LNCaP clone FGC (cell line): Measurements from ENCODE around the gene STAT5A.

Experiments used
- DNase-seq: peaks from one replicate; pipeline ENCODE4 v3.0.0-alpha.2; 2011; ENCODE audit warnings: low read depth
- H3K4me3 ChIP-seq: 2 replicates; pipeline ENCODE4 v1.5.1; 2011; ENCODE audit warnings: mild to moderate bottlenecking, low read depth, low read length, control low read depth
- TF ChIP-seq, protein P1 (sequence below): IDR thresholded peaks from 2 replicates; pipeline ENCODE4 v1.5.1; 2012; ENCODE audit warnings: mild to moderate bottlenecking; ENCODE audit not compliant: control insufficient read depth, insufficient read depth; ENCODE audit errors: extremely low read depth

Gene STAT5A

DNA sequence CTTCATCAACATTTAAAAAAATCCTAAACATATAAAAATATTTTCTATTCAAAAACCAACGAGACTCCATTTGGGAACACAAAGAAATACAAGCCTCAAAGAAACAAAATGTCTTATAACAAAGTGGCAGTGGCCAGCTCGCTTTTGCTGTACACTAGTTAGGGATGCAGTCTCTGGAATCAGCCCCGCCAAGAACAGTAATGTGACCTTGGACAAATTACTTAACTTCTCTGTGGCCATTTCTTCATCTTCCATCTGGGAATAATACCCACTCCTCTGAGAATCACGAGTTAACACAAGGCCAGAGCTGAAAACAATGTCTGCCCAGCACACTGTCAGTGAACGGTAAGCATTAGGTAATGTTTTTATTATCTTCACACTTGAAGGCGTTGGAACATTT is 17.7 kb upstream of the STAT5A start:
- H3K4me3 ChIP-seq, result no peak overlapping the region
- TF ChIP-seq, protein P1, sequence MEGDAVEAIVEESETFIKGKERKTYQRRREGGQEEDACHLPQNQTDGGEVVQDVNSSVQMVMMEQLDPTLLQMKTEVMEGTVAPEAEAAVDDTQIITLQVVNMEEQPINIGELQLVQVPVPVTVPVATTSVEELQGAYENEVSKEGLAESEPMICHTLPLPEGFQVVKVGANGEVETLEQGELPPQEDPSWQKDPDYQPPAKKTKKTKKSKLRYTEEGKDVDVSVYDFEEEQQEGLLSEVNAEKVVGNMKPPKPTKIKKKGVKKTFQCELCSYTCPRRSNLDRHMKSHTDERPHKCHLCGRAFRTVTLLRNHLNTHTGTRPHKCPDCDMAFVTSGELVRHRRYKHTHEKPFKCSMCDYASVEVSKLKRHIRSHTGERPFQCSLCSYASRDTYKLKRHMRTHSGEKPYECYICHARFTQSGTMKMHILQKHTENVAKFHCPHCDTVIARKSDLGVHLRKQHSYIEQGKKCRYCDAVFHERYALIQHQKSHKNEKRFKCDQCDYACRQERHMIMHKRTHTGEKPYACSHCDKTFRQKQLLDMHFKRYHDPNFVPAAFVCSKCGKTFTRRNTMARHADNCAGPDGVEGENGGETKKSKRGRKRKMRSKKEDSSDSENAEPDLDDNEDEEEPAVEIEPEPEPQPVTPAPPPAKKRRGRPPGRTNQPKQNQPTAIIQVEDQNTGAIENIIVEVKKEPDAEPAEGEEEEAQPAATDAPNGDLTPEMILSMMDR, result no peak
- DNase-seq, result no peak

DNA sequence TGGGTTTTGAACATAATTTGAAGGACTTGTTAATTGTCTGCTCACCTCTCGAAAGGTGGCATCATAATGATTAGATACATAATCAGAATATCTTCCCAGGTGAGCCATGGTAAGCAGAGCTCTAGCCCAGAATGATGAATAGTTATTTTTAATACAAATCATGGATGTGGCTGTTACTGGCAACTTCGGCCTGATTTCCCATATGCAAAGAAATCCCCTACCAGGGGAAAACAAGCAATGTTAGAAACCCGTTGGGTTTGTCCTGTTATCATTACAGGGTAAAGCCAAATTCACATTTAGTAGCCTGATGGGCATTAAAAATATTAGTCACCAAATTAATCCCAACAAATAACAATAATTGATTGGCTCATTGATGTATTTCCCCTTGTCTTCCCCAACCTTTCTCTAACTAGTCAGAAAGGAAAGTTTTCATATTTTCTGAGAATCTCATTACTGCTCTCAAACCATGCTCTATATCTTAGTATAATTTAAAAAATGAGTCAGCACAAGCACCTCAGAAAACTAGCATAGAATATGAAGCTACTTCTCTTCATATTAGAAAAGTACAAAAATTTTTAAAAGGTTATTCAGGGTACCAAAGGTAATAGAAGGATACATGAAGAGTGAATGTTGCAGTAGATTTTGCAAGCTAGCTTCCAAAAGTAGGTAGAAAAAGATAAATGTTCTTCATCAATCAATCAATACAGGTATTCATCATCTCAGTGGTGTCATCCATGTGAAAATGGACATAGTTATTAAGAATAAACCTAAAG is 17.1 kb upstream of the STAT5A start:
- DNase-seq, result no peak
- no peak overlapping the region for H3K4me3 ChIP-seq
- TF ChIP-seq, protein P1, result no peak

DNA sequence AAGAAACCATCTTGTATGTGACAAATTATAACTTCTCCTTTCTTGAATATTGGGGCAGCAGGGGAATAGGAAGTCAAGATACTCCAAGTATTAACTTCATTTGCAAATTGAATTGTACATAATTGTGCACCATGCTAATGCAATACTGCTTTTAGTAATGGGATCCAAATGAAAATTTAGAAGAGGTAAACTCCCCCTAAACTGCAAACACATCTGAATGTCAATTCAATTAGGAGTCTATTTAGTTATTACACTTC is 16.6 kb upstream of the STAT5A start:
- TF ChIP-seq, protein P1, result no peak
- H3K4me3 ChIP-seq, result no peak overlapping the region
- DNase-seq, result no peak

DNA sequence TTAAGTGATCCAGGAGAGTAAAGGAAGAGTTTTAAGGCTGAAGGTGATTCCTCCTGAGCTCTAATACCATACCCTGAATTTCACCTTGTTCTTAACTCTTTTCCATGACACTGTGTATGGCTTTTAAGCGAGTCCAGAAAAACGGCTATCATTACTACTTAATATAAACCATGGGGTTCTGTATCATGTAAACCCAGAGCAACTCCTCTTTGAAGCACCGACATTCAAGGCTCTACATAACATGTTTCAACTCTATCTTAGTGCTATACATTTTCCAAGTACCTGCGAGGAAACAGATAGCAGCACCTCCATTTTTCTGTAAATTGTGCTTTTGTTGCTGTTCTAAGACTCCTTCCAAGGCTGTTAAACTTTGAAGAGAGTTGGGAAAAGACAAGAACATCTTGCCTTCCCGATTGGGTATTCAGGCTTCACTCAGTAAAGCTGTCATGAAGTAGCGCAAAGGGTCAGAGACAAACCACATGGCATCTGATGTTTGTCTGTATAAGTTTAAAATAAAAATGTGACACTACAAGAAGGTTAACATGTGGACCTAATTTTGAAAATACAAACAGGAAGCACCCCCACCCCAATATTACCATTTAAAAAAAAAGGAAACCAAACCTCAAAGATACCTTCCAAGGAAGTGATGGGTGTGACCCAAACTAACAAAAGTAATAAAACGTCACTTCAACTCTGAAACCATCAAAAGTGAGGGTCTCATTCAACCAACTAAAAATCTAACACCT is 16.0 kb upstream of the STAT5A start:
- H3K4me3 ChIP-seq, result no peak overlapping the region
- DNase-seq, result no peak
- TF ChIP-seq, protein P1, result no peak

DNA sequence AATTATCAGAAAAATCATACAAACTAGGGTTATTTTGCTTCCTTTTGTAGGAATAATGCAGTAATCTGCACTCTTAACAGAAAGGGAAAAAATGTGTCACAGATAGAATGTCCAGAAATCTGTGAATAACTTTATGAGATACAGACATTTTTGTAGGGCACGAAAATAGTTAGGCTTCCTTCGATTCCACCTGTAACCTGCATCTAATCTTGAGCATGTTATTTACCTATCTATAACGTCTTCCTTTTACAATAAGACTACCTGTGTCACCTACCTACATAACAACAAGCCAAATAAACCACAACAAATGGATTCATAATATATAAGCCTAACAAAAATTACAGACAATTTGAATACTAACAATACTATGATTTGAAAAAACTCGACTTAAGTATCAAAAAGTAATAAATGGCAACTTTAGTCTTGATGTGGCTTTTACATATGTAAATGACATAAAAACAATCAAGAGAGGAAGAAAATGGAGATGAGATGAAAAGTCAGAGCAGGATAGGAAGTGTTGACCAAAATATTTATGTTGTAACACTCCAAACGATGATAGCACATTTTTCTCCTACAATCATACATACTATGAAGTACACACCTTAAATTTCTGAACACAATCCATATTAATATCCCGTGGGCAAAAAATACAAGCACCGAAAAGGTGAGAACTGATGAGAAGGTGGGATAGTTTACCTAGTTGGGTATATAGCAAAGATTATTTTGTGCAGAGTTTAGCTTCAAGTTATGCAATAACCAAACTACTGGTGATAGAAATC is 14.6 kb upstream of the STAT5A start:
- TF ChIP-seq, protein P1, result no peak
- H3K4me3 ChIP-seq, result no peak overlapping the region
- no peak for DNase-seq

DNA sequence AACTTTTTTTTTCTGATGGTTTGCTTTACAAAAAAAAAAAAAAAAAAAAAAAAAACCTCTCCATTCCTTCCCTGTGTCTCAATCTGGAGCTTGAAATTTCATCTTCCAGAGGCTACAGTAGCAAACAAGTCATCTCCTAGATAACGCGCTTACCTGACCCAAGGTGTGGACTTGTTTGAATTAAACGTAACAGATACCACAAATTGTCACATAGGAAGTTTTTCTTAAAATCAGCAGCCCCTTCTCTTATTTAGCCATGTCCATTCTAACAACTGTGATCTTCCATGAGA is 14.1 kb upstream of the STAT5A start:
- no peak for DNase-seq
- H3K4me3 ChIP-seq, result no peak overlapping the region
- TF ChIP-seq, protein P1, result no peak
